Hematopoietic multipotent progenitor cell (in vitro differentiated cells): ENCODE measurements around the gene ATIC. TPM values are rescaled to one million over a fixed set of nuclear protein-coding genes. Genes with fewer than 3 reads are reported as not detected.
"Not testable (repeated sequence)": the region's sequence is repeated elsewhere in the genome, so short reads cannot be mapped to it uniquely, and the experiment has no call there.

Experiments used
- DNase-seq, 3 donors: peaks; one replicate each; pipeline ENCODE4 v3.0.0-alpha.2; 2011 to 2015; ENCODE audit warnings: low read depth in 2 of 3, low spot score in 2 of 3
- total RNA-seq: library from RNA; depleted of rRNA; stranded (reverse); fragments of >200 nt; gene quantifications from one replicate; pipeline ENCODE4 v1.2.3, GENCODE V29; 2012

ATIC gene
- total RNA-seq, 1 donor = 19.1 TPM

- DNase-seq = not testable (repeated sequence)
Observed at GRCh38 chr2:215360059-215360458, 48.2 kb downstream of the ATIC start.

GRCh38 chr2:215360596-215360995, 48.7 kb downstream of the ATIC start:
- DNase-seq = no peak

- no peak for DNase-seq
Observed at GRCh38 chr2:215361211-215361875, 49.5 kb downstream of the ATIC start.

GRCh38 chr2:215361876-215362561, 50.2 kb downstream of the ATIC start:
- no peak for DNase-seq

- DNase-seq = no peak
Observed at GRCh38 chr2:215362562-215362904, 50.7 kb downstream of the ATIC start.

GRCh38 chr2:215363039-215363438, 51.2 kb downstream of the ATIC start:
- no peak for DNase-seq

- no peak for DNase-seq
Observed at GRCh38 chr2:215363461-215364156, 51.8 kb downstream of the ATIC start.

GRCh38 chr2:215364157-215365155, 52.6 kb downstream of the ATIC start:
- no peak for DNase-seq

GRCh38 chr2:215365184-215365658, 53.4 kb downstream of the ATIC start:
- DNase-seq = no peak

GRCh38 chr2:215366440-215367032, 54.7 kb downstream of the ATIC start:
- no peak for DNase-seq

- no peak for DNase-seq
Observed at GRCh38 chr2:215367662-215368492, 56.0 kb downstream of the ATIC start.

GRCh38 chr2:215368493-215368809, 56.6 kb downstream of the ATIC start:
- DNase-seq = no peak

GRCh38 chr2:215369181-215369760, 57.4 kb downstream of the ATIC start:
- no peak for DNase-seq

- DNase-seq = no peak
Observed at GRCh38 chr2:215370112-215370965, 58.5 kb downstream of the ATIC start.

- DNase-seq = no peak
Observed at GRCh38 chr2:215371915-215372897, 60.3 kb downstream of the ATIC start.

- DNase-seq = no peak
Observed at GRCh38 chr2:215372968-215373649, 61.2 kb downstream of the ATIC start.
